ENCODE data around the gene PRSS57.
"Not testable (repeated sequence)": the region's sequence is repeated elsewhere in the genome, so short reads cannot be mapped to it uniquely, and the experiment has no call there.

The PRSS57 gene

DNA sequence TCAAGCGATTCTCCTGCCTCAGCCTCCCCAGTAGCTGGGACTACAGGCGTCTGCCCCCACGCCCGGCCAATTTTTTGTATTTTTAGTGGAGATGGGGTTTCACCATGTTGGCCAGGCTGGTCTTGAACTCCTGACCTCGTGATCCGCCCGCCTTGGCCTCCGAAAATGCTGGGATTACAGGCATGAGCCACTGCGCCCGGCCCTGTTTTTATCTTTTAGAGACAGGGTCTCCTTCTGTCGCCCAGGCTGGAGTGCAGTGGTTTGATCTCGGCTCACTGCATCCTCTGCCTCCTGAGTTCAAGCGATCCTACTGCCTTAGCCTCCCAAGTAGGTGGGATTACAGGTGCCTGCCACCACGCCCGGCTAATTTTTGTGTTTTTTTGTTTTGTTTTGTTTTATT, 3.3 kb upstream of the PRSS57 start:
- H3K4me3 ChIP-seq (ENCODE audit: low read depth, low read length), result not testable (repeated sequence)

GRCh38 chr19:694481-695351, 536 bp downstream of the PRSS57 start:
- H3K4me3 ChIP-seq (ENCODE audit: low read depth, low read length), result no peak overlapping the region

DNA sequence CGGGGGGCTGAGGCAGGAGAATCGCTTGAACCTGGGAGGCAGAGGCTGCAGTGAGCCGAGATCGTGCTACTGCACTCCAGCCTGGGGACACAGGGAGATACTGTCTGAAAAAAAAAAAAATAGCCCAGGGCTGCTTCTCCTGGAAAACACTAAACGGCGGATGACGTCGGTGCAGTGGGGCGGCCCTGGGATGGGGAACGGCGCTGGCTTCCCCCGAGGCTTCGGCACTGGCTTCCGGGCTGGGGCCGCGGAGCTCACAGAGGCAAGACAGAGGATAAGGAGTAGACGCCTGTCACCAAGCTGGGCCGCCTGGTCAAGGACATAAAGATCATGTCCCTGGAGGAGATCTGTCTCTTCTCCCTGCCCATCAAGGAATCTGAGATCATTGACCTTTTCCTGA, 5.0 kb downstream of the PRSS57 start:
- no peak overlapping the region for H3K4me3 ChIP-seq (ENCODE audit: low read depth, low read length)

DNA sequence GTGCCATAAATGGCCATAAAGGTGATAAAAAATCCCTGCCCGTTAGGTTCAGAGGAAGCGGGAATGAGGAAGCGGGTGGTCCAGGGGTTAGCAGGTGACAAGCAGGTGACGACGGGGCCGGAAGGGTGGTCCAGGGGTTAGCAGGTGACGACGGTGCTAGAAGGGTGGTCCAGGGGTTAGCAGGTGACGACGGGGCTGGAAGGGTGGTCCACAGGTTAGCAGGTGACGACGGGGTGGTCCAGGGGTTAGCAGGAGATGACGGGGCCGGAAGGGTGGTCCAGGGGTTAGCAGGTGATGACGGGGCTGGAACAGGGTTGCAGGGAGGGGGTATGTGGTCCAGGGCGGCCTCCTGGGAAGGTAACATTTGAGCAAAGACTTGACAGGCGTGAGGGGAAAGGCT, 6.3 kb downstream of the PRSS57 start:
- H3K4me3 ChIP-seq (ENCODE audit: low read depth, low read length), result no peak overlapping the region

- H3K4me3 ChIP-seq (ENCODE audit: low read depth, low read length), result no peak overlapping the region
These were observed 7.0 kb downstream of the PRSS57 start for GRCh38 chr19:688214-688613.

DNA sequence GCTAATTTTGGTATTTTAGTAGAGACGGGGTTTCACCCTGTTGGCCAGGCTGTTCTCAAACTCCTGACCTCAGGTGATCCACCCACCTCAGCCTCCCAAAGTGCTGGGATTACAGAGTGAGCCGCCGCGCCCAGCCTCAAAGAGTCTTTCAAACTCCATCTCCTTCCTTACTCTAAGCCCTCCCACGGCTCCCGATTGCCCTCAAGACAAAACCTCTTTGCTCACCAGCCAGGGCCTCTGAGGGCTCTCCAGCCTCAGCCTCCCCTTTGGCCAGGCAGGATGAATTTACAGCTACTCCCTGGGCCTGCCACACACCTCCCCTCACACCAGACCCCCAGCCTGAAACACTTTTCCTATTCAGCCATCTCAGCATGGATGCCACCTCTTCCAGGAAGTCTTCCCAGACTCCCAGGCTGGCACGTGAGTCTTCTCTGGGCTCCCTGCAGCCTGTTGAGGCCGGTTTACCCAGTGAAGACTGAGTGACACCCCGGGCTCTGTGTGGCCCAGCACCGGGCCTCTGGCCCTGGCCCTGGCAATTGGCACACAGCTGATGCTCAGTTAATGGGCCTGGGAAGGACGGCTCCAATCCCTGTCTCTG, 7.6 kb downstream of the PRSS57 start:
- no peak overlapping the region for H3K4me3 ChIP-seq (ENCODE audit: low read depth, low read length)

DNA sequence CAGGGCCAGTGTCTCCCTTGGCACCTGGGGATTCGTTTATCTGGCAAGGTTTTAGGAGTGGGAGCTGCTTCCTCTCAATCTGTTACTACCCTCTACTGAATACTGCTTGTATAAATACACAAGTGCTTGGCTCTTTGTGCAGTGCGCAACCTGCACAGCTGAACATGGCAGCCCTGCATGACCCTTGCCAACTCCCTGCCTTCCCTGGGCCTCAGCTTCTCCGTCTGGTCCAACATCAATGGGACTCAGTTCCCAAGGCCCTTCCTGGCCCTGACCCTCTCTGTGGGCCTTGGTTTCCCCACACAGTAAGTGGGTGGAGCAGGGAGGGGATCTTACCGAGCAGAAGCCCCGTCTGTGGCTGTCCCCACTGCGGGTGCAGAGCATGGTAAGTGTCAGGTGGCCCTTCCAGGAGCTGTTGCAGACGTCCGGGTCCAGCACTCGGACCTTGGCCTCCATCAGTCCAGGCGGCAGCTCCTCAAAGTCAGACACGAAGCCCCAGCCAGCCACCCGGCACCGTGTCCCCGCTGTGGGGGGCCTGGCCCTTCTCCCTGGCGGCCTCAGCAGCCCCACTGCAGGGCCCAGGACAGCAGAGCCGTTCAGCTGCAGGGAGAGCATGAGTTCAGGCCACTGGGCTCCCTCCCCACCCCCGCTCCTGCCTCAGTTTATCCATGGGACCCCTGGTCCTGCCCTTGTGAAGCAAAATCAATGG, 8.5 kb downstream of the PRSS57 start:
- H3K4me3 ChIP-seq (ENCODE audit: low read depth, low read length), result no peak overlapping the region

GRCh38 chr19:685454-685931, 9.8 kb downstream of the PRSS57 start:
- H3K4me3 ChIP-seq (ENCODE audit: low read depth, low read length), result no peak overlapping the region

DNA sequence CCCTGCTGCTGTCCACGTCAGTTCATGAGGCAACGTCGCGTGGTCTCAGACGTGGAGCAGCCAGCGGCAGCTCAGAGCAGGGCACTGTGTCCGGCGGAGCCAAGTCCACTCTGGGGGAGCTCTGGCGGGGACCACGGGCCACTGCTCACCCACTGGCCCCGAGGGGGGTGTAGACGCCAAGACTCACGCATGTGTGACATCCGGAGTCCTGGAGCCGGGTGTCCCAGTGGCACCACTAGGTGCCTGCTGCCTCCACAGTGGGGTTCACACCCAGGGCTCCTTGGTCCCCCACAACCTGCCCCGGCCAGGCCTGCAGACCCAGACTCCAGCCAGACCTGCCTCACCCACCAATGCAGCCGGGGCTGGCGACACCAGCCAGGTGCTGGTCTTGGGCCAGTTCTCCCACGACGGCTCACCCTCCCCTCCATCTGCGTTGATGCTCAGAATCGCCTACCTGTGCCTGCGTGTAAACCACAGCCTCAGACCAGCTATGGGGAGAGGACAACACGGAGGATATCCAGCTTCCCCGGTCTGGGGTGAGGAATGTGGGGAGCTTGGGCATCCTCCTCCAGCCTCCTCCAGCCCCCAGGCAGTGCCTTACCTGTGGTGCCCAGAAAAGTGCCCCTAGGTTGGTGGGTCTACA, 12.5 kb downstream of the PRSS57 start:
- H3K4me3 ChIP-seq (ENCODE audit: low read depth, low read length), result no peak overlapping the region

- no peak overlapping the region for H3K4me3 ChIP-seq (ENCODE audit: low read depth, low read length)
These were observed 13.9 kb downstream of the PRSS57 start for GRCh38 chr19:681029-682019.

GRCh38 chr19:680287-681028, 14.8 kb downstream of the PRSS57 start:
- peak overlapping the region; percentile 65 for H3K4me3 ChIP-seq (ENCODE audit: low read depth, low read length)

- H3K4me3 ChIP-seq (ENCODE audit: low read depth, low read length), result peak overlapping the region; percentile 65
These were observed 15.6 kb downstream of the PRSS57 start for GRCh38 chr19:679418-680286.

DNA sequence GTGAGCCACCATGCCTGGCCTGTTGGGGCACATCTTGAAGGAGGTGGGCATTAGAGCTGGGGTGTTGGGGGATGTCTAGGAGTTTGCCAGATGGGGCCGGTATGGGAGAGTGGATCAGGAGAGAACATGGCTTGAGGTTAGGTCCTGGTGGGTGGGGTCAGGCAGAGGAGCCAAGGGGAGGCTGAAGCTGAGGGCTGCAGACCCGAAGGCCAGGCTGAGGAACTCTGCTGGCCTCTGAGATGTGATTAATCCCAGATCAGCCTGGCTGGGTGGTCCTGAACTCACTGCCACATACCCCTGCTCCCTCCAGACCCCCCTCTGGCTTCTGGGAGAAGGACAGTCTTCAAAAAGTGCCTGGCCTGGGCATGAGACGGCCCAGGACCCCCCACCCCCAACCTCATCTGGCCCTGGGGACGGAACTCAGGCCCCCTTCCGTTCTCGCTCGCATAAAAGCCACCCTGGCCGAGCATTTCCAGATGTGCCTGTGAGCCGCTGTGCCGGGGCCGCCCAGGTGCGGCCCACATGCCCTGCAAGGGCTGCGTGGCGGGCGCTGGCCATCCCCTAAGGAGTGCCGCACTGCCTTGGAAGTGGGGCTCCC, 16.4 kb downstream of the PRSS57 start:
- no peak overlapping the region for H3K4me3 ChIP-seq (ENCODE audit: low read depth, low read length)

- no peak overlapping the region for H3K4me3 ChIP-seq (ENCODE audit: low read depth, low read length)
These were observed 17.4 kb downstream of the PRSS57 start for GRCh38 chr19:677601-678436.

DNA sequence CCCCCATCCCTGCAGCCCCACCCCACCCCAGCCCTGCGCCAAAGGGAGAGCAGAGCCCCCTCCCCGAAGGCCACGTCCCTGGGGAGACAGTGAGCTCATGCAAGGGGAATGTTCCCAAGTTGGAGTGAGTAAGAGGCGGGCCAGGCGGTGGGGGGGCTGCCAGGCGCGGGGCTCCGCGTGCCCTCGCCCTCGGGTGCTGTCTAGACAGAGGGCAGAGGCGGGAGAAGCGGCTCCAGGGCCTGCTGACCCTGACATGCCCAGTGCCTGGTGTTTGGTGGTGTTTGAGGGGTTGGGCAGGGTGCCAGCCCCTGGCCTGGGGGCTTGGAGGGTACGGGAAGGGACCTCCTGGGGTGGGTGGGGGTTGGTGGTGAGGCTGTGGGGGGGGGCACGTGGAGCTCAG, 18.1 kb downstream of the PRSS57 start:
- no peak overlapping the region for H3K4me3 ChIP-seq (ENCODE audit: low read depth, low read length)

GRCh38 chr19:676339-677105, 18.7 kb downstream of the PRSS57 start, which contains the start of gene FSTL3:
Gene FSTL3 (plus strand): TSS chr19:676392. CDS start chr19:676424, 32 bp downstream.
- H3K4me3 ChIP-seq (ENCODE audit: low read depth, low read length), result no peak within 1 kb of the TSS
